GM06990 (cell line): ENCODE data around the gene TTC16.

Experiments
- DNase-seq: peaks from one replicate; pipeline ENCODE4 v3.0.0-alpha.2; 2011; ENCODE audit not compliant: insufficient read length; ENCODE audit errors: extremely low read depth
- H3K27me3 ChIP-seq: replicated peaks from 2 replicates; pipeline ENCODE4 v1.6.0; 2011; ENCODE audit warnings: low read length; ENCODE audit not compliant: control insufficient read depth, insufficient read depth
- H3K36me3 ChIP-seq: 2 replicates; pipeline ENCODE4 v1.5.1; 2011; ENCODE audit warnings: low read length; ENCODE audit not compliant: control insufficient read depth, insufficient read depth
- H3K4me3 ChIP-seq: replicated peaks from 2 replicates; pipeline ENCODE4 v1.5.1; 2011; ENCODE audit warnings: low read depth, mild to moderate bottlenecking, control low read depth, low read length
- TF ChIP-seq, protein P1 (sequence below): IDR thresholded peaks from 2 replicates; pipeline ENCODE4 v1.5.1; 2011; ENCODE audit warnings: low read length, control low read depth, mild to moderate bottlenecking, inconsistent platforms; ENCODE audit not compliant: insufficient read depth, poor library complexity, severe bottlenecking

TTC16 gene

GRCh38 chr9:127684576-127684975 is 31.3 kb upstream of the TTC16 start:
- H3K4me3 ChIP-seq = no peak overlapping the region
- H3K27me3 ChIP-seq = no peaks in the 10 kb centered on the region
- DNase-seq = no peak
- TF ChIP-seq, protein P1, sequence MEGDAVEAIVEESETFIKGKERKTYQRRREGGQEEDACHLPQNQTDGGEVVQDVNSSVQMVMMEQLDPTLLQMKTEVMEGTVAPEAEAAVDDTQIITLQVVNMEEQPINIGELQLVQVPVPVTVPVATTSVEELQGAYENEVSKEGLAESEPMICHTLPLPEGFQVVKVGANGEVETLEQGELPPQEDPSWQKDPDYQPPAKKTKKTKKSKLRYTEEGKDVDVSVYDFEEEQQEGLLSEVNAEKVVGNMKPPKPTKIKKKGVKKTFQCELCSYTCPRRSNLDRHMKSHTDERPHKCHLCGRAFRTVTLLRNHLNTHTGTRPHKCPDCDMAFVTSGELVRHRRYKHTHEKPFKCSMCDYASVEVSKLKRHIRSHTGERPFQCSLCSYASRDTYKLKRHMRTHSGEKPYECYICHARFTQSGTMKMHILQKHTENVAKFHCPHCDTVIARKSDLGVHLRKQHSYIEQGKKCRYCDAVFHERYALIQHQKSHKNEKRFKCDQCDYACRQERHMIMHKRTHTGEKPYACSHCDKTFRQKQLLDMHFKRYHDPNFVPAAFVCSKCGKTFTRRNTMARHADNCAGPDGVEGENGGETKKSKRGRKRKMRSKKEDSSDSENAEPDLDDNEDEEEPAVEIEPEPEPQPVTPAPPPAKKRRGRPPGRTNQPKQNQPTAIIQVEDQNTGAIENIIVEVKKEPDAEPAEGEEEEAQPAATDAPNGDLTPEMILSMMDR = no peak
- H3K36me3 ChIP-seq = no peaks in the 10 kb centered on the region

- DNase-seq = no peak
Measured at GRCh38 chr9:127686461-127687393, 29.2 kb upstream of the TTC16 start.

DNA sequence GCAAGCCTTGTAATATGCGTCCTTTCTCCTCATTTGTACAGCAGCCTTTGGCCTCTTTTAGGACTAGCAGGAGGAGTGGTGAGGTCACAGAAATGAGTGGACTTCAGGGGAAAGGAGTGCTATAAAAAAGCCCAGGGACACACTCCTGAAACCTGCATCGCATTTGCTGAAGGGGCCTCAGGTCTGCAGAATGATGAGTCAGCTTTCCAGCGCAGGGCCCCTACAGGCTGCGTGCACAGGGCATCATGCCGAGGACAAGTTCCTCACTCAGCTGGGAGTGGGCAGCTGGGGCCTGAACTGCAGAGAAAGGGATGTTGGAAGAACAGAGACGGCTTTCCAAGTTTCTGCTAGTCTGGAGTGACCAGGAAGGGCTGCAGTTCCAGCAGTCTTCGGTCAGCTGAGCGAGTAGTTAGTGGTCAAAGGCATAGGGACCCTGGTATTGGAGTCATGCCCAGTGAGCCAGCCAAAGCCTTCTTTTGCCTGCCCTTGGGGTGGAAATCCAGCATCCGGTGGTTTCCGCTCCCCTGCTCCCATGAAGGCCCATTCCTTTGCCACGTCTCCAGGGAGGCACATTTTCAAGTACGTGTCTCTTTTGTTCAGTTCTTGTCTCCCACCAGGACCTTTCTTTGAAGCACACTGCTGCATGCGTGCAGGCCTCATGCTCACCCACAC is 26.4 kb upstream of the TTC16 start:
- H3K36me3 ChIP-seq = no peaks in the 10 kb centered on the region
- TF ChIP-seq, protein P1 = no peak

More at GRCh38 chr9:127686461-127687393, 29.2 kb upstream of the TTC16 start:
- Histone ChIP-seq H3K27me3 (no peaks in the 10 kb centered on the region), H3K4me3 (no peak overlapping the region), H3K36me3 (no peaks in the 10 kb centered on the region)
- TF ChIP-seq, protein P1 = no peak

DNA sequence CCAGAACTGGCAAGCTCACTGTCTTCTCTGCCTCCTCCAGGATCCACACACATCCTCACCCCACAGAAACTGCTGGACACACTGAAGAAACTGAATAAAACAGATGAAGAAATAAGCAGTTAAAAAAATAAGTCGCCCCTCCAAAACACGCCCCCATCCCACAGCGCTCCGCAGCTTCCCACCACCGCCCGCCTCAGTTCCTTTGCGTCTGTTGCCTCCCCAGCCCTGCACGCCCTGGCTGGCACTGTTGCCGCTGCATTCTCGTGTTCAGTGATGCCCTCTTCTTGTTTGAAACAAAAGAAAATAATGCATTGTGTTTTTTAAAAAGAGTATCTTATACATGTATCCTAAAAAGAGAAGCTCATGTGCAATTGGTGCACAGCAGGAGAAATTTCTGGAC is 25.1 kb upstream of the TTC16 start:
- TF ChIP-seq, protein P1 = no peak
- no peaks in the 10 kb centered on the region for H3K36me3 ChIP-seq
- DNase-seq = no peak
- H3K4me3 ChIP-seq = no peak overlapping the region
- H3K27me3 ChIP-seq = no peaks in the 10 kb centered on the region

More for the DNA sequence above, 26.4 kb upstream of the TTC16 start:
- no peaks in the 10 kb centered on the region for H3K27me3 ChIP-seq
- no peak overlapping the region for H3K4me3 ChIP-seq
- DNase-seq = no peak

DNA sequence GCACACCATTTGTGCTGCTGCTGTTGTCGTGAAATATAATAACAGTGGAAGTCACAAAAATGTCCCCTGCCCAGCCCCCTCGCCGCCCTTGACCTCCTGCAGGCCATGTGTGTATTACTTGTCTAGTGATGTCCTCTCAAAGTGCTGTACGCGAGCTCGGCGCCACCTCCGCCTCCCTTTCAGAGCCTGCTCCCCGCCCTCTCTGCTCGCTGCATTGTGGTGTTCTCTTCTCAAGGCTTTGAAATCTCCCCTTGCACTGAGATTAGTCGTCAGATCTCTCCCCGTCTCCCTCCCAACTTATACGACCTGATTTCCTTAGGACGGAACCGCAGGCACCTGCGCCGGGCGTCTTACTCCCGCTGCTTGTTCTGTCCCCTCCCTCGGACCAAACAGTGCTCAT is 23.8 kb upstream of the TTC16 start:
- Histone ChIP-seq H3K4me3 (no peak overlapping the region), H3K27me3 (no peaks in the 10 kb centered on the region), H3K36me3 (no peaks in the 10 kb centered on the region)
- no peak for DNase-seq
- TF ChIP-seq, protein P1 = no peak
